Measurements from ENCODE around the gene TMIE.

DNA sequence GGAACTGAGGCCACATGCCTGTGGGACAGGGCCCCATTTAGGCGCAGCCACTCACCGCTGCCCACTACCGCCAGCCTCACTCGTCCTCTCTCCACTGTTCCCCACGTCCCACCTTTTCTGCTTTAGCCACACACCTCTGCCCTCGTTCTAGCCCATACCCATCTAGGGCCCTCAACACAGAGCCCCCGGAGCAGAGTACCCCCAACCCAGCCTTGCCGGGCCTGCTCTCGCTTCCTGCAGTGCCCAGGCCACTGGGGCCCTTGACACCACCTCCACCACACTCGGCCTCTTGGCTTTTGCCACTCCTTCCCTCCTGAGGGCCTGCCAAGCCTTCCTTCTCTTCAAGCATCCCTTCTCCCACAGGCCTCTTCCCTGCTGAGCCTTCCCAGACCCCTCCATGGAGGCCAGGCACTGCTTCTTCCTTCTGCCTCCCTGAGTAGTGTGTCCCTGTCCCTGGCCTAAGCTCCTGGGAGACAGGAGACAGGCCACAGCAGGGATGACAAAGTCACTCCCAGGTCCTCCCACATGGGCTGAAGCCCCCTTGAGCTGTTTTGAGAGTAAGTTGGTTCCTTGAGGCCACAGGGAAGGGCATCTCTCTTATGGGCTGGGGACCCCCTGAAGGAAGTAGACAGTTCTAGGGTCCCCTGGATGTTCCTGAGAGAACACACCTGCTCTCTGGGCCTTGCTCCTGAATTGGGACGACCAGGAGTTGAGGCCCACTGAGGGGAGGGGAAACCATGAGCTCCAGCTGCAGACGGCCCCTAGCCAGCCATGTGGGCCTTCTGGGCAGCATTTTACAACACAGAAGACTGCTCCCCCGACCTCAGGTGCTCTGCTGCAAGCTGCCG, 12.1 kb downstream of the TMIE start:
- TF ChIP-seq POLR2A (IDR thresholded peaks at IDR 0.05; ENCODE audit: low read depth, low read length) = no peak
- TF ChIP-seq, protein P1, sequence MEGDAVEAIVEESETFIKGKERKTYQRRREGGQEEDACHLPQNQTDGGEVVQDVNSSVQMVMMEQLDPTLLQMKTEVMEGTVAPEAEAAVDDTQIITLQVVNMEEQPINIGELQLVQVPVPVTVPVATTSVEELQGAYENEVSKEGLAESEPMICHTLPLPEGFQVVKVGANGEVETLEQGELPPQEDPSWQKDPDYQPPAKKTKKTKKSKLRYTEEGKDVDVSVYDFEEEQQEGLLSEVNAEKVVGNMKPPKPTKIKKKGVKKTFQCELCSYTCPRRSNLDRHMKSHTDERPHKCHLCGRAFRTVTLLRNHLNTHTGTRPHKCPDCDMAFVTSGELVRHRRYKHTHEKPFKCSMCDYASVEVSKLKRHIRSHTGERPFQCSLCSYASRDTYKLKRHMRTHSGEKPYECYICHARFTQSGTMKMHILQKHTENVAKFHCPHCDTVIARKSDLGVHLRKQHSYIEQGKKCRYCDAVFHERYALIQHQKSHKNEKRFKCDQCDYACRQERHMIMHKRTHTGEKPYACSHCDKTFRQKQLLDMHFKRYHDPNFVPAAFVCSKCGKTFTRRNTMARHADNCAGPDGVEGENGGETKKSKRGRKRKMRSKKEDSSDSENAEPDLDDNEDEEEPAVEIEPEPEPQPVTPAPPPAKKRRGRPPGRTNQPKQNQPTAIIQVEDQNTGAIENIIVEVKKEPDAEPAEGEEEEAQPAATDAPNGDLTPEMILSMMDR (conservative IDR thresholded peaks at IDR 0.05; ENCODE audit: low read depth, low read length) = no peak
- TF ChIP-seq, protein P2, sequence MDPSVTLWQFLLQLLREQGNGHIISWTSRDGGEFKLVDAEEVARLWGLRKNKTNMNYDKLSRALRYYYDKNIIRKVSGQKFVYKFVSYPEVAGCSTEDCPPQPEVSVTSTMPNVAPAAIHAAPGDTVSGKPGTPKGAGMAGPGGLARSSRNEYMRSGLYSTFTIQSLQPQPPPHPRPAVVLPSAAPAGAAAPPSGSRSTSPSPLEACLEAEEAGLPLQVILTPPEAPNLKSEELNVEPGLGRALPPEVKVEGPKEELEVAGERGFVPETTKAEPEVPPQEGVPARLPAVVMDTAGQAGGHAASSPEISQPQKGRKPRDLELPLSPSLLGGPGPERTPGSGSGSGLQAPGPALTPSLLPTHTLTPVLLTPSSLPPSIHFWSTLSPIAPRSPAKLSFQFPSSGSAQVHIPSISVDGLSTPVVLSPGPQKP (IDR thresholded peaks at IDR 0.05; ENCODE audit: borderline replicate concordance, low read depth, low read length) = no peak

Data from IMR-90 (cell line).